ENCODE measurements around the gene KCNK13. TPM values are rescaled to one million over a fixed set of nuclear protein-coding genes. Genes with fewer than 3 reads are reported as not detected.

The KCNK13 gene
- polyA plus RNA-seq, 4 donors = 0.18 to 0.38 (median 0.24) TPM

DNA sequence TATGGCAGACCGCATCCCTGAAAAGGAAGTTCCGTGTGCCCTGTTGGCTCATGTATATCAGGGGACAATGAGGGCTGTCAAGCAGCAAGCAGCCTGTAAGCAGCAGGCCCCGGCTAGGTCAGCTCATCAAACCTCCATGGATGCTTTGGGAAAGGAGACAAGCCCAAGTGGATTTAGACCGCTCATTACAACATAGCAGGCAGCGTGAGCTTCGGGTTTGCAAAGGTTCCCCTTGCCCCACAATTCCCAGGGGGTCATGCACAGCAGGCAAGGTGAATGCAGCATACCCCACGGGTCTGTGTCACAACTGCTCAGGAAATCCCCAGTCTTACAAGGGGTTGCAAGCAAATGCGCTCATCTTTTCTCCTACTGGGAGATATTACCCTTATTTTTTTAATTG is 54.6 kb downstream of the KCNK13 start:
- DNase-seq (ENCODE audit: low read depth in 4 of 4, low spot score in 3 of 4) = no peak

DNA sequence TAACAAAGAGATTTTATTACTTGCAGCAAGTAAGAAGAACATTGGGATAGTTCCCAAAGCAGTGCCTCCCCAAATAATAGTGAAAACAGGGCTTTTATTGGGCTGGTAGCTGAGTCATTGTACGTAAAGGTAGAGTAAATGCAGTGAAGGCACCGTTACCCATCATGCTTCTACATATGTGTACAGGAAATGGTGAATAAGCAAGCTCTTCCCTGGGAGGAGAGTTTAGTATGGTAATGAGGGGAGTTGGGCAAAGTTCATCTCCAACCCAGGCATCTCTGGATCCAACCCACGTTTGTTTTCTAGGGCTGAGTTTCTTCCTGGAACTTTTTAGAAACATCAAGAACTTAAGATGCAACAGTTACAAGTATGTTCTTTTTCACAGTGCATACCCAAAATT is 56.2 kb downstream of the KCNK13 start:
- DNase-seq (ENCODE audit: low read depth in 4 of 4, low spot score in 3 of 4) = no peak

DNA sequence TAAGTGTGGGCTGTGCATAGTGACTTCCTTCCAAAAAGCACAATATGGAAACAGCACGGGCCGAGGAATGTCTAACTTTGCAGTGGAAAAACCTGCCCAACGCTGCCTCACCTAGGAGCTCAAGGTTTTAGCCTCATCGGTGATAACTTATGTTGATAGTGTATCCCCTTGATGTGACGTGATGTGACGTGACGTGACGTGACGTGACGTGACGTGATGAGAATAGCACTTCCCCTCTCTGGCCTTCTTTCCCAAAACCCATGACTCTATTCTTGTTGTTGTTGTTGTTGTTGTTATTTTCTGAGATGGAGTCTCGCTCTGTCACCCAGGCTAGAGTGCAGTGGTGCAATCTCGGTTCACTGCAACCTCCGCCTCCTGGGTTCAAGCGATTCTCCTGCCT is 64.5 kb downstream of the KCNK13 start:
- DNase-seq (ENCODE audit: low read depth in 4 of 4, low spot score in 3 of 4) = no peak

DNA sequence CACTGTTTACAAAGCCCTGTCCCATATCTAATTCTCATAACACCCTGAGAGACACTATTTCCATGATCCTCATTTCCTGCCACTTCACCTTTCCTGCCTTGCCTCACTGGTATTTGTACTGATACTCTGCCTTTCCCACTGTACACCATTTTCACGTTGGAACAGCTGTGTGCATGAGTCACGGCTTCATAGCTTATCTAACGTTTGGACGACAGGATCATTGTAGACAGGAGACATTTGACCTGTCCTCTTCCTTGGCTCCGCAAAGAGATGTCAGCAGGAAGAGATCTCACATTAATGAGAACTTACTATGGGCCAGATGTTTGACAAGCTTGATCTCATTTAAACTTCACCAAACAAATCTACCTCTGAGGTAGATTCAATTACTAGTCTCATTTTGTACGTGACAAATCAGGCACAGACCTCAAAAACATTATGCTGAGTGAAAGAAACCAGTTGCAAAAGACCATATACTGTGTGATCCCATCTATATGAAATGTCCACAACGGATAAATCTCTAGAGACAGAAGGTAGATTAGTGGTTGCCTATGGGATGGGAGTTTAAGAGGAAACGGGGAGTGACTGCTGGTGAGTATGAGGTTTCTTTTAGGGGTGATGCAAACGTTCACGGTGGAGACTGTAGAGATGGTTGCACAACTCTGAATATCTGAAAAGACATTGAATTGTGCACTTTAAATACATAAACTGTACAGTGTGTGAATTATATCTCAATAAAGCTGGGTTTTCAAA is 71.2 kb downstream of the KCNK13 start:
- DNase-seq (ENCODE audit: low read depth in 4 of 4, low spot score in 3 of 4) = no peak

DNA sequence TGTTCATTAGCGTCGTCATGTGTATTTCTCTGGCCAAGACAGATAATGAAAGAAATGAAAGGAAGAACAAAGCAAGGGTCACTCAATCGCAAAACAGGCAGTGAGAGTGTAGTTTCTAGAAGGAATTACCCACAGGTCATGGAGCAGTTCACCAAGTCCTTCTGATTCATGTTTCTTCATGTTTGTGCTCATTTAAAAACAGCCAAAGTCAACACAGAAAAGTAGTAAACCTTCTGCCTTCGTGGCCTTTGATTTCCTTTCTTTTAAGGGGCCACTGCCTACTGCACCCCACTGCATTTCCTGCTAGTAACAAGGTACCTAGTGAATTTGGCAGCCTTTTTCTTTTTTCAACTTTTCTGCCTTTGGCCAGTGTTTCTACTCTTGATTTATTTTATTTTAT is 75.1 kb downstream of the KCNK13 start:
- DNase-seq (ENCODE audit: low read depth in 4 of 4, low spot score in 3 of 4) = no peak

DNA sequence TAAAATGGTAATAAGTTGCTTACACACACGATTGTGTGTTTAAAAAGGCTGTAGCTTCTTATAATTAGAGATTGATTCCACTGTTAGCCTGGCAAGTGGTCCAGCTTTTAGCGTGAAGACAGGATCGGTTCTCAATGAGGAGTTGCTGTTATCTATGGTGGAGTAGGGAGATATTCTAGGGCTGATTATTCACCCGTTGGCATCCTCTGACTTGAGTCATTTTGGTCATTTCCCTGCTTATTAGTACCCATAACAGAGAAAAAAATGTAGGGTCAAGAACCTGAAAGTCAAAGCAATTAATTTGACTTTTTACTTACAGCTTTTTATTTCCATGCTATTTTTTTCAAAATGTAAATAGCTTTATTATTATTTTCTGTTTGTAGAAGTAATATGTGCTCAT is 76.0 kb downstream of the KCNK13 start:
- no peak for DNase-seq (ENCODE audit: low read depth in 4 of 4, low spot score in 3 of 4)

DNA sequence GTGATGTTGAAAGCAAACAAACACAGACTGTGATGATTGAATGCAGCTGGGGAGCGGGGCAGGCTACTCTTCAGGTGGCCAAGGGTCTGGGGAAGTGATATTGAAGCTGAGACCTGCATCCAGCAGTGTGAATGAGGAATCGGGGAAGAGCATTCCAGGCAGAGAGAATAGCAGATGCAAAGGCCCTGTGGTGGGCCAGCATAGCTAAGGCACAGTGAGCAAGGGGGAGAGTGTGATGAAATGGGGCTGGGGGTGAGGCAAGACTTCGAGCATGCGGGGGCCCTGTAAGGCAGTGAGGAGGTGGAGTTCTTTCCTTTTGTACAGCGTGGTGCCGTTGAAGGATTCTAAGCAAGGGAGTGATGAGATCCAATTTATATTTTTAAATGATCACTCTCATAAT is 77.4 kb downstream of the KCNK13 start:
- DNase-seq (ENCODE audit: low read depth in 4 of 4, low spot score in 3 of 4) = no peak

DNA sequence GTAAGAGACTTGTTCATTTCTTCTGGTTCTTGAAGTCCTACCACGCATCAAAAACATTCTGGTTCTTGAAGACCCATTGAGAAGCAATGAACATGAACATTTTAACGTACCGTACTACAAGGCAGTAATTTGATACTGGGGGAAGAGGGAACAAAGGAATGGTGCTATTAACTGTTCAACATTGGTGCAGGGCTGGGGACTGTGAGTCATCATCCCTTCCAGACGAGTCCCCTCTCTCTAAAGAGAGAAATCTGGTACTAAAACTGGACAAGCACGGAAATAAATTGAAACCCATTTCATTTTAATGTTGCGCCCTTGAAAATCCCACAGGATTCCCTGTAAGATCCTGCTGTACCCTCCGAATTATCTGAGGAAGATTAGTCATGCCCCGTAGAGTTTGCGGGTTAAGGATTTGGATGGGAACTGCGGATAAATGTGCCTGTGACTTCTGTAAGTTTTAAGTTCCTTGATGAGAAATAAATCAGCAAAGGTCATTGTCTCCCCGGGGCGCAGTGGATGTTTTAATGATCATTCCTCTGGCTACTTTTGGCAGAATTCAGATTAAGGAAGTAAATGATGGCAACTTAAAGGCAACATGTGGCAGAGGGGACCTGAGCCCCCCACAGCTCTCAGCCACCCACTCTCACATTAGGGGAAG is 78.6 kb downstream of the KCNK13 start:
- DNase-seq (ENCODE audit: low read depth in 4 of 4, low spot score in 3 of 4) = no peak

DNA sequence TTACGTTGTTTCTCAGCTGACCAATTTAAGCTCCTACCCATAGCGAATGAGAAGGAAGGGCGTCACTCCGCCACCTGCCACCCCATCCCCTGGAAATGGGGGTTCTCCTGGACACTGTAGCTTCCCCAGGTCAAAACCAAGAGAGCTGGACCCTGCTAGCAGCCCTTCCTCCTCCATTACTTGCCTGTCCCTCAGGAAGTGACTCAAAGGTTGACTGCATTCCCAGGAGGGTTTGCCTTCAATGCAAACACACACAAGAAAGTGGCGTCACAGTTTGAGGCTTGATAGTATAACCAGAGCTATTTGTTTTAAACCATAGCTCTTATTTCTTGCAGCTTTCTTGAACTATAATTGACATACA is 79.1 kb downstream of the KCNK13 start:
- DNase-seq (ENCODE audit: low read depth in 4 of 4, low spot score in 3 of 4) = no peak

DNA sequence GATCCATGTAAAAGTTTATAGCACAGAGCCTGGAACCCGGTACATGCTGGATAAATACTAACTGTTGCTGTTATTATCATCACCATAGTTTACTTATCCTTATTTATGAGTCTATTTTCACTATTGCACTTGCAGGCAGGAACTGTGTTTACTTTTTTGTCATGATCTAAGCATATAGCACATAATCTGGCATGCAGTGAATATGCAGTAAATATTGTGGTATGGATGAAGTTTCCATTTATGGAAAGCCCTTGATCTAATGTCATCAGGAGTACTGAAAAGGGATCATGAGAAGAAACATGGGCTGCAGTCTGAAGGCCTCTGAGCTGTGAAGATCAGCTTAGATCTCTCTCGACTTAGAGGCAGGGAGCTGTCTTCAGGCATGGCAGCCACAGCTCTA is 91.6 kb downstream of the KCNK13 start:
- DNase-seq (ENCODE audit: low read depth in 4 of 4, low spot score in 3 of 4) = no peak

DNA sequence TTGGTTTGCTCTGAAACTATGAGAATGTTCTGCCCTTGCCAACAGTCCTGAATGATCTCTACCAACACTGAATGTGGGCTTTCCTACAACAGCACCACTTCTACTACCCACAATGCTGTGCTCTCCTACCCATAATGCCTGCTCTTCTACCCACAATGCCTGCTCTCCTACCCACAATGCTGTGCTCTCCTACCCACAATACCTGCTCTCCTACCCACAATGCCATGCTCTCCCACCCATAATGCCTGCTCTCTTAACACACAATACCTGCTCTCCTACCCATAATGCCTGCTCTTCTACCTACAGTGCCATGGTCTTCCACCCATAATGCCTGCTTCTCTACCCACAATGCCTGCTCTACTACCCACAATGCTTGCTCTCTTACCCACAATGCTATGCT is 92.3 kb downstream of the KCNK13 start:
- DNase-seq (ENCODE audit: low read depth in 4 of 4, low spot score in 3 of 4) = no peak

DNA sequence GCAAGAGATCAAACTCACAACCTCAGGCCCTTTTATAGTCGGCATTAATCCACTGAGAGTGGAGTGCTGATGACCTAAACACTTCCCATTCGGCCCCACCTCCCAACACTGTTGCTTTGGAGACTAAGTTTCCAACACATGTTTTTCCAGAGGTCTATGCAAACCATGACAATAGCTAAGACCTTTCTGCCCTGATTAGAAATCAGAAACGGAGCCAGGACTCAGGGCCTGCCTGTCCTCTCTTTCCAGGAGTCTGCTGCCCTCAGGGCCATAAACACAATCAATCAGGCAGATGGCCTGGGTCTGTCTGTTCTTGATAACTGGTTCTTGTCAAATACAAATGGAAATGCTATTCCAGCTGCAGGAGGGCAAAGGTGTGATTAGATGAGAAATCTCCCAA is 97.4 kb downstream of the KCNK13 start:
- DNase-seq (ENCODE audit: low read depth in 4 of 4, low spot score in 3 of 4) = no peak

DNA sequence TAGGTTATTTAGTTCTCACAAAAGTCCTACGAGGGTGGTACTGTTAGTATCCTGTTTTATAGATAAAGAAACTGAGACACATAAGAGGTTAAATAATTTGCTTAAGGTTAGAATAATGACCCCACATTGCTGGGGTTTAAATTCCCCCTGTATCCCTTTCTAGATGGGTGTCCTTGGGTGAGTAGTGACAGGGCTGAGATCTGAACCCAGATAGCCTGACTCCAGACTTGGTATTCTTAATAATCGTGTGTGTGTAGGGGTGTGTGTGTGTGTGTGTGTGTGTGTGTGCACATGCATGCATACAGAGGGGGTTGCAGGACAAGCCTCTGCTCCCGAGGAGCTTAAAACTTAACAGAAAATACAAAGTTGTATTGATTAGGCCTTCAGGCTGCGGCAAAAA is 97.9 kb downstream of the KCNK13 start:
- no peak for DNase-seq (ENCODE audit: low read depth in 4 of 4, low spot score in 3 of 4)

DNA sequence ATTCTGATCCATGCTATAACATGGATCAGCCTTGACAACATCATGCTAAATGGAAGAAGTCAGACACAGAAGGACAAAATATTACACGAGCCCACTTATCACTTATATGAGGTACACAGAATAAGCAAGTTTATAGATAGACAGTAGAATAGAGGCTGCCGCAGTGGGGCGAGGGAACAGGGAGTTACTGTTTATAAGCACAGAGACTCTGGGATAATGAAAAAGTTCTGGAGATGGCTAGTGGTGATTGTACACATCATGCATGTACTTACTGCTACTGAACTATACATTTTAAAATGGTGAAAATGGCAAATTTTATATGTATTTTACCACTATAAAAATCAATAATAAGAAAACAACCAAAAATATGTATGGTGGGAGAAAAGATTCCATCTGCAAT is 99.3 kb downstream of the KCNK13 start:
- no peak for DNase-seq (ENCODE audit: low read depth in 4 of 4, low spot score in 3 of 4)

DNA sequence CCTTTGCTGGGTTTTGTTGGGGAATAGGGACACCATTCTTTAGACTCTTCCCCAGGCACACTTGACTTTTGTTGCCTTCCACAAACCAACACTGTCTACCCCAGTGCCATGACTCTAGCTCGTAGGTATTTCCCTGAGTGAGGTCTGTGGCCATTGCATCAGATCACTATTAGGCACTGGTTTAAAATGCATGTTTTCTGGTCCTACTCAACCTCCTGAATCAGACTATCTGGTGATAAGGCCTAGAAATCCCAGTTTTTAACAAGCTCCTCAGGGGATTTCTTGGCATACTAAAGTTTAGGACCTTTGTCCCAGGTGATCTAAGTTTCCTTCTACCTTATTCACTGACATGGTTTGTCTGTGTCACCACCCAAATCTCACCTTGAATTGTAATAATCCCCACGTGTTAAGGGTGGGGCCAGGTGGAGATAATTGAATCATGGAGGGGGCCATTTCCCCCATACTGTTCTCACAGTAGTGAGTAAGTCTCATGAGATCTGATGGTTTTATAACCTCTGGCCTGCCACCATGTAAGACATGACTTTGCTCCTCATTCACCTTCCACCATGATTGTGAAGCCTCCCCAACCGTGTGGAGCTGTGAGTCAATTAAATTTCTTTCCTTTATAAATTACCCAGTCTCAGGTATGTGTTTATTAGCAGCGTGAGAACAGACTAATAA is 106.8 kb downstream of the KCNK13 start:
- no peak for DNase-seq (ENCODE audit: low read depth in 4 of 4, low spot score in 3 of 4)

DNA sequence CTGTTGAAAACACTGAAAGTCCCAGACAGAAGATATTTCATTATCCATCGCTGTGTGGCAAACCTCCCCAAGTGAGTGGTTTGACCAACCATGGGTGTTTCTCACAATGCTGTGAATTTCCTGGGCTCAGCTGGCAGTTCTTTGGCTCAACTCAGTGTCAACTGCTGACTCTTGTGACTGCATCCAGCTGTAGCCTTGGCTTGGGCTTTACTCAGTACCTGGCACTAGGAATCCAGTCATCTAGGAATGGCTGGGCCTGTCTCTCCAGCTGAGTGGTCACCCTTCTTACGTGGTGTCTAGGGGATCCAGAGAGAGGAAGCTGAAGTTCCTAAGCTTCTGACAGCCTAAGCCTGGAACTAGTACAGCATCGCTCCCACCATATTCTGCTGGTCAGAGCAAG is 113.8 kb downstream of the KCNK13 start:
- no peak for DNase-seq (ENCODE audit: low read depth in 4 of 4, low spot score in 3 of 4)

DNA sequence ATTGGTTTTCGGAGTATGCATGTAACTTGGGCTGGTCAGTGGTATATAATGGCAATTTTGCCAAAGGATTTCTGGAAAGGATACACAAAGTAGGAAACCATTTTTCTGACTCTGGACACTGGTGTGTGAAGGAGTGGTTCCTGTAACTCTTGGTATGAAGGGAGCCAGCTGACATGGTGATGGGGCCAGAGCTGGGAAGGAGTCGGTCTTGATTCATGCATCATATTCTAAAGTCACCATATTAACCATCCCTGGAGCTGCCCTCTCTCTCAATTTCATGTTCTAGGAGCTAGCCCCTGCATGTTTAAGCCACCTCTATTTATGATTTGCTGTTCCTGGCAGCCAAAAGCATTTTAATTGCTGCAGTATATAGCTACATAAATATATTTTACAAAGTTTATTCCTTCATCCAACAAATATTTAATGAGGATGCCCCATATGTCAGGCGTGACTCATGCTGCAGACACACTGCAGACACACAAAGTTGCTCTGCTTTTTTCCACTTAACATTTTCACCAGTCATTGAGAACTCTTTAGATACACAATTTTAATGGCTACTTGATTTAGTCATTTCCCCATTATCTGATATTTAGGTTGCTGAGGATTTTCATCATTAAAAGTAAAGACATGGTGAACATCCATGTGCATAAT is 115.9 kb downstream of the KCNK13 start:
- DNase-seq (ENCODE audit: low read depth in 4 of 4, low spot score in 3 of 4) = no peak

DNA sequence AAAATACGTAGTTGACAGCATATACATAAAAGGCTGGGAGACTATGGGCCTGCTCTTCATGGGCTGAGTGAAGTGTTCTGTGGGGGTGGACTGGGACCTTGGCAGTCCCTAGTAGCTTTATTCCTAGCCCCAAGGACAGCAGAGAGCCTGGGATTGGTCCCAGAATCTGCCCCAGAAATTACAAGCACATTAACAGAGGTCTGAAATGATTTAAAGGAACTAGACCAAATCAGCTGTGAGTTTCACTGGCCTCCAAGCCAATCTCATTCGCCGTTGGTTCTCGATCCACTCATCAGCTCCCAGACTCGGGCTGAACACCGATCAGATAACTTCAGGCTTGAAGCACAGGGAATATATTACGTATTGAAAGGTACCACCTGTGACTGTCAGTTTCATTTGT is 117.6 kb downstream of the KCNK13 start:
- no peak for DNase-seq (ENCODE audit: low read depth in 4 of 4, low spot score in 3 of 4)

DNA sequence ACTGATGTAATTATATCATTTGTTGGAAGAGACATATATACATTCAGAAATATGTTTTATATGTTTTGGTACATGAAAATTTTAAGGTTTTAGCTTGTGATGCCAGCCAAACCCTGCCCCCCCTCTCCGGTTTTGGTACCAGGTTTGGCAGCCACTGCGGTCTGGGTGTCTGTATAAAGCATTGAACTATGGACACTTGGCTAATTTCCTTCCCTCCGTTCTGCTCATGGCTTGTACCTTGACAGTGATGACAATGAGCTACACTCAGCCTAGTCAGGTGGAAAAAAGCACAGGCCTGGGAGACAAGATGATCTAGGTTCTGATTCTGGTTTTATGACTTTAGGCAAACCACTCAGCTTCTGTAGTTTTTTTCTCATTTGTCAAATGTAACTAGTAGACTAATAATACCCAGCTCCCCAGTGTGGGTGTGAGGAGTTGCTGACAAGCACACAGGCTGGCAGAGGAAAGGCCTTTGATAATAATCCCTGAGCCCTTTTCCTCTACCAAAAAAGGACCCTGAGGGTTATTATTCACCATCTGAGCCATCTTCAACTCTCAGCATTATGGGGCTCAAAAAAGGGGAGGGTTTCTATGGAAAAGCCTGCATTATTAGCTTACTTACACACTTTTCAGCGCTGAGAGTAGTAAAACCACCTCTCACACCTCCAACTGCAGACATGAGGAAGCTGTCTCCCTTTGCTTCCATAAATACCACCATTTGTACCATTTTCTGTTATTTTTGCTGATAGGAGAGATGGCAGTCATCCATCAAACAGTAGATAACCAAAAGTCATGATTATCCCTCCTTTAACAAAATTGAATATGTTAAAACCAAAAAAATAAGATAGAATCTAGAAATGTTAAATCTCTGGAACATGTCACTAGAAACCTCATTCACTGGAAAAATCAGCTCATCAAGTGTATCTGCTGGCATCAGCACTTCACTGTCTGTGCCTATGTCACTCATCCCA is 118.3 kb downstream of the KCNK13 start:
- no peak for DNase-seq (ENCODE audit: low read depth in 4 of 4, low spot score in 3 of 4)

DNA sequence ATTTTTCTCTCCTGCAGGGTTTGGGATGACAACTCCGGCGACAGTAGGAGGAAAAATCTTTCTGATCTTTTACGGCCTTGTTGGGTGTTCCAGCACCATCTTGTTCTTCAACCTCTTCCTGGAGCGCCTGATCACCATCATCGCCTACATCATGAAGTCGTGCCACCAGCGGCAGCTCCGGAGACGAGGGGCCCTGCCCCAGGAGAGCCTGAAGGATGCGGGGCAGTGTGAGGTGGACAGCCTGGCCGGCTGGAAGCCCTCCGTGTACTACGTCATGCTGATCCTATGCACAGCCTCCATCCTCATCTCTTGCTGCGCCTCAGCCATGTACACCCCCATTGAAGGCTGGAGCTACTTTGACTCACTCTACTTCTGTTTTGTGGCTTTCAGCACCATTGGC is 122.3 kb downstream of the KCNK13 start:
- no peak for DNase-seq (ENCODE audit: low read depth in 4 of 4, low spot score in 3 of 4)

All from right renal pelvis (tissue), 4 donors.